HUES64 (cell line): ENCODE results near the gene EEFSEC.

Source experiments
- H3K27ac ChIP-seq: 2 replicates; pipeline ENCODE4 v1.7.0; 2013; ENCODE audit warnings: low read depth, low read length, inconsistent platforms
- H3K27me3 ChIP-seq: 2 replicates; pipeline ENCODE4 v1.6.1; 2013; ENCODE audit warnings: mild to moderate bottlenecking, low read length; ENCODE audit not compliant: insufficient read depth
- H3K36me3 ChIP-seq: 2 replicates; pipeline ENCODE4 v1.6.1; 2013; ENCODE audit warnings: mild to moderate bottlenecking, low read length; ENCODE audit not compliant: insufficient read depth
- H3K4me1 ChIP-seq: 2 replicates; pipeline ENCODE4 v1.6.1; 2013; ENCODE audit warnings: mild to moderate bottlenecking, low read length, moderate library complexity; ENCODE audit not compliant: insufficient read depth
- H3K4me3 ChIP-seq: 2 replicates; pipeline ENCODE4 v1.5.1; 2013; ENCODE audit warnings: mild to moderate bottlenecking, low read length, moderate library complexity
- H3K9ac ChIP-seq: 2 replicates; pipeline ENCODE4 v1.6.1; 2013; ENCODE audit warnings: mild to moderate bottlenecking, low read depth, low read length
- H3K9me3 ChIP-seq: 2 replicates; pipeline ENCODE4 v1.6.1; 2013; ENCODE audit warnings: low read depth, low read length; ENCODE audit not compliant: insufficient read depth
- WGBS: fragments of 150-250, 120-280 bp; methylation state at CpG from one replicate; pipeline ENCODE4 v1.1.7; 2013; ENCODE audit warnings: missing lambda C conversion rate; 5-methylcytosine and 5-hydroxymethylcytosine counted together

Gene EEFSEC

DNA sequence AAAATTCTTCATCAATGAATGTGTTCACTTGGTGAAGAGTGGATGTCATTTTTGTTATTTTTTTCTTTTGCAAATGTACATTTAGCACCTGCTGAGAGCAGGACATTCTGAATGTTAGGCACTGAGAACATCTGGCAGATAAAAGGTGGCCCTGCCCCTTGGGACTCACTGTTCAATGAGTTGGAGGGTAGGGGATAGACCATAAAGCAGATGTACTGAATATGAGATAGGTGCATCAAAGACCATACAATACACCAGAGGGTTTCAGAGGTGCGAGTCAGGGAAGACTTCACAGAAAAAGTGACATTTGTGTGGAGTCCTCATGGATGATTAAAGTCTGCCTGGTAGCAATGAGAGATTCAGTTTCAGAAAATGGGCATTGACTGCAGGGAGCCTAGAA is 34.2 kb downstream of the EEFSEC start:
- Histone ChIP-seq H3K27me3 (no peaks in the 10 kb centered on the region), H3K4me1 (no peaks in the 10 kb centered on the region), H3K9me3 (no peaks in the 10 kb centered on the region), H3K36me3 (no peaks in the 10 kb centered on the region), H3K9ac (no peak overlapping the region), H3K27ac (no peak overlapping the region), H3K4me3 (no peak overlapping the region)
- WGBS: 100% methylated on average over 1 of the region's 1 CpG

DNA sequence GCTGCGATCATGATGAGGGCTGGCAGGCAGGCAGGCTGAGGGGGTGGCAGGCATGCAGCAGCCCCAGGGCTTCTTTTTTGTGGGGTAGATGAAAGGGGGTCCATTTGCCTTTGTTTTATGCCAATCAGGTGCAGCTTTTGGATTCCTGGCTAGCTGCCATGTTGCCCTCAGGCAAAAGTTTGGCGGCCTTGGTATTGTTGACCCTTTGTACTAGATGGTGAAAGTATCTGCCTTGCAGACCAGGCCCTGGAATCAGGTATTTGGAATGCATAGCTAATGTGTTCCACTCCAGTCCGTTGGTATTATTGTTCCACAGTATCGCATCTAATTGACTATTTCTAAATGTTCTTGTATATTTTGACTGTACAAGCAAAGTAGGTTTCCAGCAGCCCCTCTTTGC is 35.0 kb downstream of the EEFSEC start:
- Histone ChIP-seq H3K9me3 (no peaks in the 10 kb centered on the region), H3K36me3 (no peaks in the 10 kb centered on the region), H3K27me3 (no peaks in the 10 kb centered on the region), H3K4me3 (no peak overlapping the region), H3K4me1 (peaks cover 5% of the 10 kb centered on the region), H3K9ac (no peak overlapping the region), H3K27ac (no peak overlapping the region)
- 96% methylated on average over 4 of the region's 4 CpGs for WGBS

DNA sequence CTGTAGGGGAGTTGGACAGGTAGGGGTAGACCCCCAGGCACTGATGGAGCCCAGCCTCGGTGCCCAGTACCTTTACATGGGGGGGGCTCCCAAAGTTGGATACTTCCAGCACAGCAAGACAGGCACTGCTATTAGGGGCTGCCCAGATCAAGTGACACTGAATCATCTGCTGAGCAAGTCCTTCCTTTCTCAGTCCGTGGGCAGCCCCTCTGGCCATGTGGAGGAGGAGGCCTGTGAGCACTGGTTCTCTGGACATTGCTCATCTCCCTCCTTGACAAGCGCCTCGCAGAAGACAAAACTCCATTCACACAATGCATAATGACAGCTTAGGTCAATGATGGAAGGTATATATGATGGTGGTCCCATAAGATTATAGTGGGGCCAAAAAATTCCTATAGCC is 35.7 kb downstream of the EEFSEC start:
- Histone ChIP-seq H3K9ac (no peak overlapping the region), H3K27me3 (no peaks in the 10 kb centered on the region), H3K27ac (no peak overlapping the region), H3K4me3 (no peak overlapping the region), H3K36me3 (no peaks in the 10 kb centered on the region), H3K4me1 (peaks cover 11% of the 10 kb centered on the region), H3K9me3 (no peaks in the 10 kb centered on the region)
- WGBS: 75% methylated on average over 2 of the region's 4 CpGs

DNA sequence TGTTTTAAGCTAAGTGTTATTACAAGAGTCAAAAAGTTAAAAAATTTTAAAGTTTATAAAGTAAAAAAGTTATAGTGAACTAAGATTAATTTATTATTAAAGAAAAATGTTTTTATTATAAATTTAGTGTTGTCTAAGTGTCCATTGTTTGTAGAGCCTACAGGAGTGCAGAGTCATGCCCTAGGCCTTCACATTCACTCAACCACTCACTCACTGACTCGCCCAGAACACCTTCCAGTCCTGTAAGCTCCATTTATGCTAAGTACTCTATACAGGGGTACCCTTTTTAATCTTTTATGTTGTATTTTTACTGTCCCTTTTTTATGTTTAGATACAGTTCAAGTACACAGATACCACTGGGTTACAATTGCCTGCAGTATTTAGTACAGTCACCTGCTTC is 37.2 kb downstream of the EEFSEC start:
- Histone ChIP-seq H3K9ac (no peak overlapping the region), H3K36me3 (no peaks in the 10 kb centered on the region), H3K9me3 (no peaks in the 10 kb centered on the region), H3K4me3 (no peak overlapping the region), H3K4me1 (peaks cover 18% of the 10 kb centered on the region), H3K27ac (no peak overlapping the region), H3K27me3 (no peaks in the 10 kb centered on the region)
- 69% methylated on average over 1 of the region's 1 CpG for WGBS

DNA sequence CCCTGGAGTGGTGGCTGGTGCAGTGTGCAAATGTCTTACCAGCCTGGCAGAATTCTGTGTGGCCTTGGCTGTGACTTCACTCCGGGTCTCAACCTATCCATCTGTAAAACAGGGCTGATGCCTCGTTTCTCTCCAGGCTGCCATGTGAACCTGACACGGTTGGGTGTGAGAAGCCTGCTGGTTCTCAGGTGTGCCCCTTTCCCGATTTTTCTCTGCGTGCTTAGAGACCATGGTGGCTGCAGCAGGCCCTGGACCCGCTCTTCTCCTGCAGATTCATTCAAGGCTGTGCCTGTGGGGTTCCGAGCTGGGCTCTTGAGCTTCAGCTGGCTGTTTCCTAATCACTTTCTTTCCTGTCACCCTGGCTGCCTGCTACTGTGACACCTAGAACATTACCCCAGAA is 38.9 kb downstream of the EEFSEC start:
- WGBS: 89% methylated on average over 7 of the region's 7 CpGs
- Histone ChIP-seq H3K27ac (no peak overlapping the region), H3K9ac (no peak overlapping the region), H3K9me3 (no peaks in the 10 kb centered on the region), H3K27me3 (no peaks in the 10 kb centered on the region), H3K4me3 (no peak overlapping the region), H3K36me3 (no peaks in the 10 kb centered on the region), H3K4me1 (peaks cover 26% of the 10 kb centered on the region)

DNA sequence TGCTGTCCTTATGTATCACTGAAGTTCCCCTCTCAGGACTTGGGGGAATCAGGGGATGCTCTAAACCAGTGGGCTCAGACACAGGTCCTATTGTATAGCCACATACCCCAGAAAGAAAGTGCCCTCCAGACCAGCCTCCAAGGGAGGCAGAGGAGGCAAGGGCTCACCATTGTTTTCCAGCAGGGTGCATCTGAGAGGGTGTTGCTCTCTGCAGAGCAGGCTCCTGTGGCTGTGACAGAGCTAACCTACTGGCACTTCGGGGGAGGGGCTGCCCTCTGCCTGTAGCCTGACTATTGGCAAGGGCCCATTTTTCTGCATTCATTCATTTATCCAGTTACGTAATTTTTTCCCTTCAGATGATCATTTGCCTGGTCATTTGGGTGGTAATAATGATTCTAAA is 39.9 kb downstream of the EEFSEC start:
- 97% methylated on average over 2 of the region's 2 CpGs for WGBS
- Histone ChIP-seq H3K27me3 (no peaks in the 10 kb centered on the region), H3K27ac (no peak overlapping the region), H3K9me3 (no peaks in the 10 kb centered on the region), H3K4me3 (no peak overlapping the region), H3K9ac (no peak overlapping the region), H3K4me1 (peaks cover 31% of the 10 kb centered on the region), H3K36me3 (no peaks in the 10 kb centered on the region)

DNA sequence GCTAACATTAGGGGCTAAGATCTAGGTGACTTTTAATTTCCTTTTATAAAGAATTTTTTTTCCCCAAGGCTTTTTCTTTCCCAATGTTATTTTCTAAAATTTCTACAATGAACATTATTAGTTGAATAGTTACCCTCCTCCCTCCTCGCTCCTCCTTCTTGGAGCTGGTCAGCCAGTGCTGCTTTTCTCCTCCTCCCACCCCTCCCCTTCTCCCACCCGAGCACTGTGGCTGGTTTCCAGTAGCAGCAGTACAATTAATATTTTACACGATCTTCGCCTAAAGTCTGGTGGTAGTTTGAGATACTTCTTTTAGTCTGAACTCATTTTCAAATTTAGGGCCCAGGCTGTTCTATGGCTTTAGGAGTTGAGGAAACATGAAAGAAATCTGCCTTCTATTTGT is 41.6 kb downstream of the EEFSEC start:
- Histone ChIP-seq H3K4me3 (no peak overlapping the region), H3K36me3 (no peaks in the 10 kb centered on the region), H3K4me1 (peaks cover 36% of the 10 kb centered on the region), H3K27me3 (no peaks in the 10 kb centered on the region), H3K9ac (no peak overlapping the region), H3K9me3 (no peaks in the 10 kb centered on the region), H3K27ac (no peak overlapping the region)
- 77% methylated on average over 4 of the region's 4 CpGs for WGBS

DNA sequence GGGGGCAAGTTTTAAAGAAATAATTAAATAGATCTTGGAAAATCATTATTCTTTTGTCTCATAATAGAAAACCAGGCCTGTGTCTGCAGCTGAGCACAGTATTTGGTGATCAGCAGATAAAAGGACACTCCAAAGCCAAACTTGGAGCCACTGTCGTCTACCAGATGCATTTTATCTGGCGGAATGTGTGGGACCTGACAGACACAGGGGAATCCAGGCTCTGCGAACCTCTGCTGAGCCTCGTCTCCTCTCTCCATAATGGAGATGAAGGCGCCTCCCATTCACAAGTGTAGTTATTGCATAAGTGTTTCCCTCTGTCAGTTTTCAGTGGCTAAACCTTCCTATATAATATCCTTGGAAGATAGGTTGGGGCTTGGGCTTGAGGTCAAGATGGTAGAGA is 42.1 kb downstream of the EEFSEC start:
- H3K9ac ChIP-seq: no peak overlapping the region
- H3K27me3 ChIP-seq: no peaks in the 10 kb centered on the region
- H3K27ac ChIP-seq: no peak overlapping the region
- H3K4me1 ChIP-seq: peaks cover 36% of the 10 kb centered on the region
- 72% methylated on average over 4 of the region's 5 CpGs for WGBS
- no peaks in the 10 kb centered on the region for H3K36me3 ChIP-seq
- H3K4me3 ChIP-seq: no peak overlapping the region
- no peaks in the 10 kb centered on the region for H3K9me3 ChIP-seq

DNA sequence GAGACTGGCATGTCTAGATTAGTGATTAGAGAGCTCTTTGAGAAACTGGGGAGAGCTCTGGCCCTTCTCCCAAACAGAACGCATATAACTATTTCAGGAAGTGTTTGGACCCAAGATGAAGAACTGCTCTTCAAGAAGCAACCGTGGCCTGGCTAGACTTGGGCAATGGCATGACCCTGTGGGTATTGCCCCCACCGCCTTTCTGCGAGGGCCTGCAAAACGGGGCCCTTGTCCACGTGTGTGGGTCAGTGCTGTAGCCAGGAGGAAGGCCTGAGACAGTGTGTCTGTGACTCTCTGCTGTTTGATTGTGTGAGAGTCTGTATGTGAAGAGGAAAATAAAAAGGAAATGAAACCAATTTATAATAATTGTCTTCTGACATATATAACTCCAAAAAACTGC is 42.5 kb downstream of the EEFSEC start:
- Histone ChIP-seq H3K9me3 (no peaks in the 10 kb centered on the region), H3K9ac (no peak overlapping the region), H3K36me3 (no peaks in the 10 kb centered on the region), H3K4me3 (no peak overlapping the region), H3K27ac (no peak overlapping the region), H3K27me3 (no peaks in the 10 kb centered on the region), H3K4me1 (peaks cover 36% of the 10 kb centered on the region)
- 86% methylated on average over 6 of the region's 6 CpGs for WGBS

DNA sequence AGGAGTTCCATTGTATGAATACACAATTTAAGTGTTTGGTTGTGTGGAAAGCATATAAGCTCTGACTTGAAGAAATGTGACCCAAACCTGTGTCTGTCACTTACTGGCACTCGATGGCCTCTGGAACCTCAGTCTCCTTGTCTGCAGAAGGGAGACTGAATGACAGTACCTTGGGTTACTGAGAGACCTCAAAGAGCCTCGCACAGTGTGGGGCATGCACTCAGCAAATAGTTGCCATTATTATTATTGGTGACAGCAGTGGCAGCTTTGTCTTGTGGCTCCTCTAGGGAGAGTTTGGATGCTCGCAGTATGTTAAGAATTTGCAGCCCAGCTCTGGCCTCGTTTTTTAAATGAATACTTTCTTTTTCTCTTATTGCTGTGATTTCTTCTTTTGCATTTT is 43.4 kb downstream of the EEFSEC start:
- no peaks in the 10 kb centered on the region for H3K9me3 ChIP-seq
- 45% methylated on average over 3 of the region's 4 CpGs for WGBS

DNA sequence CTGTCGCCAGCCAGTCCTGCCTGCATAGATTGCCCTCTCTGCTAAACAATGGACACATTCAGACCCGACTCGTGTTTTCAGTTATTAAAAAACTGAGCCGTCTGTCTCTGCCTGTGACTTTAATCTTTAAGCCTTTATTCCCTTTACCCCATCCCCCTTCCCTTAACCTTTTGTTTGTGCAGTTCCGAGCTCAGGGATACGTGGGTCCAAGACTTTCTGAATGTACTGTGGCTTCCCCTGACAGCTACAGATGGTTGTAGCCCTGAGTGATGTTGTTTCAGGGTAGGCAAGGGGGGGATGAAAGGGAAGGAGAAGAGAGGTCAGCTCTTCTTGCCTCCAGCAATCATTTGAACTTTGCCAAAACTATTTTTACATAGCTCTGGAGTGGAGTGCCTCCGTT is 44.6 kb downstream of the EEFSEC start:
- no peak overlapping the region for H3K9ac ChIP-seq
- H3K36me3 ChIP-seq: no peaks in the 10 kb centered on the region
- H3K4me1 ChIP-seq: peaks cover 36% of the 10 kb centered on the region
- no peak overlapping the region for H3K4me3 ChIP-seq
- no peak overlapping the region for H3K27ac ChIP-seq
- H3K27me3 ChIP-seq: no peaks in the 10 kb centered on the region
- 85% methylated on average over 7 of the region's 7 CpGs for WGBS
- no peaks in the 10 kb centered on the region for H3K9me3 ChIP-seq

More for the DNA sequence above, 43.4 kb downstream of the EEFSEC start:
- H3K27me3 ChIP-seq: no peaks in the 10 kb centered on the region
- no peak overlapping the region for H3K27ac ChIP-seq
- H3K36me3 ChIP-seq: no peaks in the 10 kb centered on the region
- no peak overlapping the region for H3K4me3 ChIP-seq
- no peak overlapping the region for H3K9ac ChIP-seq
- H3K4me1 ChIP-seq: peaks cover 36% of the 10 kb centered on the region

DNA sequence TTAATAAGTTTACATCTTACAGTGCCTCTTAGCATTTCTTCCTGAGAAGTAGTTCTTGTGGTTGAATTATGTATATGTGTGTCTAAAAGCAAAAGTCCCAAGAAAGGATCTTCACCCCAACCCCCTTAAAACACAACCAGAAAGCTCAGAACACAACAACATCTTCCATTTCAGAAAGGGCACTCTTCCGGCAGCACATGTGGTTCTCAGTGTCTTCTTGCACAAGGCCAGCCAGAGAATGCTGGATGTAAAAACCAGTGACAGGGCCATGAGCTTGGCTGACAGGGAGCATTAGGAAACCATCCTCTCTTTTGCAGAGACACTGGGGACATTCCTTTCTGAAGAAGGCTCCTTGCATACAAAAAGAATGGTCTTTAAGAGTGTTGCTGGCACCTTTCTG is 45.0 kb downstream of the EEFSEC start:
- 78% methylated on average over 1 of the region's 1 CpG for WGBS
- Histone ChIP-seq H3K4me1 (peaks cover 31% of the 10 kb centered on the region), H3K9ac (no peak overlapping the region), H3K9me3 (no peaks in the 10 kb centered on the region), H3K36me3 (no peaks in the 10 kb centered on the region), H3K4me3 (no peak overlapping the region), H3K27ac (no peak overlapping the region), H3K27me3 (no peaks in the 10 kb centered on the region)
